HG02885 (cell line): ENCODE data around the gene ZNF865.

Source experiments
- ATAC-seq: cut with Tn5 transposase; IDR thresholded peaks from one replicate; pipeline ENCODE4 v1.9.1; 2021; ENCODE audit warnings: mild to moderate bottlenecking; ENCODE audit not compliant: unreplicated experiment, poor library complexity

Gene ZNF865

GRCh38 chr19:55654868-55655647, 49.6 kb downstream of the ZNF865 start, which contains the start of gene U2AF2:
TSS of gene U2AF2 (plus strand) at chr19:55655035. CDS start at chr19:55655105, 70 bp downstream.
- peak; percentile 43 for ATAC-seq

GRCh38 chr19:55655648-55656040, 50.2 kb downstream of the ZNF865 start:
- ATAC-seq: no peak

GRCh38 chr19:55656552-55656951, 51.1 kb downstream of the ZNF865 start:
- ATAC-seq: no peak

- no peak for ATAC-seq
Measured at GRCh38 chr19:55656988-55657747, 51.7 kb downstream of the ZNF865 start.

- no peak for ATAC-seq
Measured at GRCh38 chr19:55658846-55659459, 53.5 kb downstream of the ZNF865 start.

GRCh38 chr19:55659822-55660221, 54.4 kb downstream of the ZNF865 start:
- ATAC-seq: no peak

- no peak for ATAC-seq
Measured at GRCh38 chr19:55660404-55660803, 55.0 kb downstream of the ZNF865 start.

- no peak for ATAC-seq
Measured at GRCh38 chr19:55660991-55661390, 55.5 kb downstream of the ZNF865 start.

- ATAC-seq: no peak
Measured at GRCh38 chr19:55661826-55662225, 56.4 kb downstream of the ZNF865 start.

GRCh38 chr19:55663846-55664536, 58.5 kb downstream of the ZNF865 start:
- ATAC-seq: no peak

- ATAC-seq: no peak
Measured at GRCh38 chr19:55666343-55667005, 61.0 kb downstream of the ZNF865 start.
